GM21367 (cell line): ENCODE data around the gene ZMAT5.

Source experiments
- ATAC-seq: cut with Tn5 transposase; IDR thresholded peaks from one replicate; pipeline ENCODE4 v1.9.1; 2021; ENCODE audit not compliant: unreplicated experiment

Gene ZMAT5

DNA sequence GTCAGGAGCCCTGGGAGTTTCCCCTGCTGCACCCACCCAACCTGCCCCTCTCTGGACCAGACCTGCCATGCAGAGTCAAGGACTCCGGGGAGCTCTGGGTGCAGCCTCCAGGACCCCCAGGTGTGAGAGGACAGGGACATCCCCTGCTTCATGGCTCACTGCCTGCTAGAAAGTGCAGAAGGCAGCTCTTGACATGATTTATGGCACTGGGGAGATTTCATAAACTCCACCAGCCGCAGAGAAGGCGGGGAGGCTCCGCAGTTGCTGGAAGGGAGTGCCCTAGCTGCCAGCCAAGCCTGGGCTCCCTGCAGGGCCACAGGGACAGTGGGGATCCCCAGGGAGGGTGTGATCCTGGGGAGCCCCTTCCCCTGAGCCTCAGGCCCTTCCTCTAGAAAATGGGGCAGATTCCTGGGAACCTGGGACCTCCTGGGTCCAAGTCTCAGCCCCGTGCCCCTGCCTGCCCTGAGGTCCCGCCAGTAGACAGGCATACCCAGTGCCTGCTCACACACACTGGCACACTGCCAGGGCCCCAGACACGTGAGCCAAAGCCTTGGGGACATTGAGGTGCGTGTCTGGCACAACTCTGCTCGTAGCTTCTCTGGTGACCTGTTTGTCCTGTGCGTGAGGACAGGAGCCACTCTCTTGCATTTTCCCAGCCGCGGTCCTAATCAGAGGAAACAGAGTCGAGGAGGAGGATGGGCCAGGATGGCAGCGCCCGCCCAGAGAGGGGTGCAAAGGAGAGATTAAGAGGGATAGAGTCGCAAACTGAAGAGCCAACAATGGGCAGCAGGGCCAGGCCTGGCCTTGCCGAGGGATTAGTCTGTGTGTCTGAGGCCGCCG, 33.2 kb downstream of the ZMAT5 start:
- no peak for ATAC-seq

GRCh38 chr22:29732883-29733282, 33.9 kb downstream of the ZMAT5 start:
- ATAC-seq, result no peak

GRCh38 chr22:29731058-29731850, 35.6 kb downstream of the ZMAT5 start:
- ATAC-seq, result no peak

DNA sequence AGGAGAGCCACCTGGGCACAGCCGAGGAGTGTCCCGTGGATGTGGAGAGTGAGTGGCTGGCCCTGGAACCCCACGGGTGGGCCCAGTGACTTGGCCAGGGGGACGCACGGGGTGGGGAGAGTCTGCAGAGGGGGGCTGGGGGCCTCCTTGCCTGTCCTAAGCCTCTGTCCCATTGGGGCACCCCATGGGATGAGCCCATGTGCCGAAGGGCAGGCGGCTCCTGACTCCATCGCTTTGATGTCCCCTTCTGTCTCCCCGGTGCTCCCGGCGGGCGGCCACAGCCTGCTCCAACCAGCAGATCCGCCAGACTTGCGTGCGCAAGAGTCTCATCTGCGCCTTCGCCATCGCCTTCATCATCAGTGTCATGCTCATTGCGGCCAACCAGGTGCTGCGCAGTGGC, 37.6 kb downstream of the ZMAT5 start:
- ATAC-seq, result no peak

DNA sequence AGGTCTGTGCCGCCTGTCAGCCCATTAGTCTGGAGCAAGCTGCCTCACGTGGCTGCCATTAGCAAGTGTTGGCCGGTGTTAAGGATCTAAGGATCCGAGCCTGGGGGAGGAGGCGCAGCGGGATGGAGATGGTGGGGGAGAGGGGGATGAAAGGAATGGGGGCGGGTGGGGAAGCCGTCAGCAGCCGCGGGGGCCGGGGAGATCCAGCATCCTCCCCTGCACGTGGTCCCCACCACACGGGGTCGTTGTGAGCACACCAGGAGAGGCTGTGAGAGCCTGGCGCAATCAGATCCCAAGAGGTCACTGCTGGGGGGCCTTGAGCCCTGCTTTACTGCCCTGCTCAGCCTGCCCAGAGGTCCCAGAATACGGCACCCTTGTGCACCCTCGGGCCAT, 39.7 kb downstream of the ZMAT5 start:
- ATAC-seq, result no peak

- ATAC-seq, result no peak
These were observed 40.2 kb downstream of the ZMAT5 start for GRCh38 chr22:29726512-29727130.

- no peak for ATAC-seq
These were observed 40.7 kb downstream of the ZMAT5 start for GRCh38 chr22:29726106-29726505.

GRCh38 chr22:29724843-29725242, 42.0 kb downstream of the ZMAT5 start:
- ATAC-seq, result no peak

GRCh38 chr22:29723766-29724165, 43.0 kb downstream of the ZMAT5 start:
- ATAC-seq, result no peak

DNA sequence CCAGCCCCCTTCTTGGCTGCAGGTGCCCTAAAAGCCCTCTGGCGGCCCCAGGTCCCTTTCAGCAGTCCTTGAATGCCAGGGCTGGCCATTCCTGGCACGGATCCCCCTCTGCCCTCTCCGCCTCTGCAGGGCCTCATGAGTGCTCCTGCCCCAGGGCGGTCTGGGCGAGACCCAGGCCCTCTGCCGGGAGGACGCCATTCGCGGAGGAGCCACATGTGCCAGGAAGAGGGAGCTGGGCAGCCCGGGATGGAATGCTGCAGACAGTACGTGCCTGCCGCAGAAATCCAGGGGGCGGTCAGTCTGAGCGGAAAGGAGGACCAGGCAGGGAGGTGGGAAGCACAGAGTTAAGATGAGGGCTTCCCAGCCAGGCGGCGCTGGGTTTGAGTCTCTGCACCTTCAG, 44.2 kb downstream of the ZMAT5 start:
- ATAC-seq, result no peak

- ATAC-seq, result no peak
These were observed 44.7 kb downstream of the ZMAT5 start for GRCh38 chr22:29722151-29722550.

DNA sequence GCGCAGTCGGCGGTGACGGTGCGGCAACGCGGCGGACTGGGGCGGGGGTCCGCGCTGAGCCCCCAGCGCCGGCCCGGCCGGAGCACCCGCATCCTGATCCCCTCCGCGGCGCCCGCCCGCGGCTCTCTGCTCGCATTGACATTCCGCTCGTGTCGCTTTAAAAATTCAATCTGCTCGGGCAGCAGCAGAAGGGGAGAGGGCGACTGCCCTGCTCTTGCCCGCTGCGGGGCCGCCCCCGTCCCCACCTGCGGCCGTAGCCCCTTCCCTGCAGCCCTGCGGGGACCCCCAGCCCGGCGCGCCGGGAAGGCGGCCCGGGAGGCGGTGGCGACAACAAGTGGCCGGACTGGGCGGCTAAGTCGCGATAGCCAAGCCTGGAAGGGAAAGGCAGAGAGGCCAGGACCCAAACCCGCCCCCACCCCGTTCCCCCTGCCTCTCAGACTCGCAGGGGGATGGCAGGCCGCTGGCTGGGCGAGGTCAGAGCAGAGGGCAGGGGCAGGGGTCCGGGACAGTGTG, 45.9 kb downstream of the ZMAT5 start:
- no peak for ATAC-seq

GRCh38 chr22:29719899-29720645, 46.7 kb downstream of the ZMAT5 start, which contains the start of gene CABP7:
Gene CABP7 (plus strand): TSS chr22:29720003. CDS start chr22:29720425, 422 bp downstream.
- ATAC-seq, result no peak

DNA sequence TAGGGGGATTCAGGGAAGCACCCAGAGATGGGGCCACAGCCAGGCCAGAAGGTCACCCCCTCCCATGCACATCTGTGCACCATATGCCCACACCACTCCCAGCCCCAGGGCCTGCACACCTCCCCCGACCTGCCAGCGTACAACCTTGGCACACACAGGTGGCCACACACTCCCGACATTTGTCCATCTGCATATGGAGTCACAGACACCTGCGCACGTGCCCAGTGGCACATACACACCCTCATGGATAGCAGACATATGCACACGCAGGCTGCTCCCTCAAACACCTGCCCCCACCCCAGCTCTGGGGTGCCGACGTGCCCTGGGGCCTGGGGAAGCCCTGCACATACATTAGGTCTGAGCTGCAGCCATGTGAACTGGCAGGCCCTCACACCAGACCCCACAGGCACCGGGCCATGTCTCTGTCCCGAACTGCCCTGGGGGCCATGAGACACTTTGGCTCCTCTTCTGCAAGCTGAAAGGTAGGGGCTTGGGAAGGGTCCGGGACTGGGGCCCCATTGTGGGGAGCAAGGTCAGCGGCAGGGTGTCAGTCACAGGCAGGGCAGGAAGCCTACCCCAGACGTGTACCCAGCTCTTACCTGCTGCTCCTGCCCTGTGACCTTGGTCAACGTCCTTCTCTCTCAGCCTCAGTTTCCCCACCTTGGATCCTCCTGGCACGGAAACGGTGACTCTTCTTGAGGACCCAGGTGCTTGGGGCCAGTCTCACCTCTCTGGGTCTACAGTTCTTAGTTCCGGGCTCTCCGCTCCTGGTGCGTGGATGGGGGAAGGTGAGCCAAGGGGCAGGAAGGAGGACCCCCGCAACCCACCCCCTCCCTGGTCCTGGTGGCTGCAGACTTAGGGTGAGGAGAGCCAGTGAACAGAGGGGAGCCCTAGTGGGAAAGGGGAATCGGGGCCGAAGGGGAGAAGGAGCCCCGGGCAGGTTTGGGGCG, 47.6 kb downstream of the ZMAT5 start:
- ATAC-seq, result no peak

DNA sequence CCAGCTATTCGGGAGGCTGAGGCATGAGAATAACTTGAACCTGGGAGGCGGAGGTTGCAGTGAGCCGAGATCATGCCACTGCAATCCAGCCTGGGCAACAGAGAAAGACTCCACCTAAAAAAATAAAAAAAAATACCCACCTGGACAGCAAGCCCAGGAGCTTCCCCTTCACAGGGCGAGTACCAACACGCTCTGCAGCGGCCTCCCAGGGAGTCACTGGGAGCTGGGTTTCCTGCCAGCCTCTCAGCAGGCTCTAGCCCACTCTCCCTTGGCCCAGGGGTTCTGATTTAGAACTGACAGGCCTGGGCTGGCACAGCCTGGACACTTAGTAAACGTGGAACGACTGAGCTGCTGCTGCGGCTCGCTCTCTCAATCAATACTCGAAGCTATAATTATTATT, 49.0 kb downstream of the ZMAT5 start:
- no peak for ATAC-seq

GRCh38 chr22:29716814-29717545, 49.8 kb downstream of the ZMAT5 start:
- no peak for ATAC-seq

DNA sequence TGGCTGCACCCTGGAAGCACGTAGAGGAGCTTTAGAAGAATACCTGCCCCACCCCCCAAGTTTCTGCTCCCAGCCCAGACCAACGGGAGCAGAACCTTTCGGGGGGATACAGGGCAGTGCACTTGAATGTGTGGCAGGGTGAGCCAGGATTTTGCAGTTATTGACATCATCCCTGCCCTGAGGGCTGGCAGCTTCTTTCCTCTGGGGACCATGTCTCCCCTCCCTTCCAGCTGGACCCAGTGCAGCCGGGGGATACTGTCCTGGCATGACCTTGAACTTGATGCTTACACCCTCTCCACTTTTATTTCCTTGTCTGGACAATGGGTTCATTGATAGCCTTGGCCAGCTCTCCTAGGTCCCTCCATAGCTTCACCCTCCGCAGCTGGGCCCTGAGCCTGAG, 51.1 kb downstream of the ZMAT5 start:
- no peak for ATAC-seq

DNA sequence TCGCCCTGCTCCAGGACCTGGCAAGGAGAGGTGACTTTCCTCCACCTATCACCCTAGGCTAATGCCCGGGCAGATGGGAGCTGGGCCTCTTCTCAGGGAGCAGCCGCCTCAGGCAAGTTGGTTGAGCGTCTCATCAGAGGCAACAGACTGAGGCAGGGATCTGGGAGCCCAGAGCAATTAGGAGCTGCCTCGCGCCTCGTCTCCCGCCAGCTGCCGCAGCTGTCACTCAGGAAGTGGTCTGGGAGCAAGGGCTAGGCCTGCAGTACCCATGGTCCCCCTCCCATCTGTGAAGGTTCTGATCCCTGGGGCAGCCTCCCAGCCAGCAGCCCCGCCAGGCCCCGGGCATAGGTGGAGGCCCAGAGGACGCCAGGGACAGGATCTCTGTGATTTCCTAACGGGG, 51.6 kb downstream of the ZMAT5 start:
- no peak for ATAC-seq

GRCh38 chr22:29713156-29713727, 53.6 kb downstream of the ZMAT5 start:
- ATAC-seq, result no peak
